HG03432 (cell line): ENCODE measurements around the gene INTS2.
"Not testable (repeated sequence)": the region's sequence is repeated elsewhere in the genome, so short reads cannot be mapped to it uniquely, and the experiment has no call there.

Experiments used
- ATAC-seq: cut with Tn5 transposase; IDR thresholded peaks from one replicate; pipeline ENCODE4 v1.9.1; 2021; ENCODE audit warnings: mild to moderate bottlenecking, moderate library complexity; ENCODE audit not compliant: unreplicated experiment

Gene INTS2

GRCh38 chr17:61897548-61898180 is 30.1 kb downstream of the INTS2 start:
- no peak for ATAC-seq

- ATAC-seq, result no peak
Observed at GRCh38 chr17:61895391-61895790, 32.4 kb downstream of the INTS2 start.

- not testable (repeated sequence) for ATAC-seq
Observed at GRCh38 chr17:61894310-61894709, 33.5 kb downstream of the INTS2 start.

GRCh38 chr17:61887733-61888132 is 40.0 kb downstream of the INTS2 start:
- ATAC-seq, result not testable (repeated sequence)

- ATAC-seq, result not testable (repeated sequence)
Observed at GRCh38 chr17:61885865-61886264, 41.9 kb downstream of the INTS2 start.

- no peak for ATAC-seq
Observed at GRCh38 chr17:61884864-61885263, 42.9 kb downstream of the INTS2 start.

GRCh38 chr17:61880589-61881102 is 47.1 kb downstream of the INTS2 start:
- no peak for ATAC-seq

GRCh38 chr17:61878984-61879612 is 48.7 kb downstream of the INTS2 start:
- ATAC-seq, result no peak

GRCh38 chr17:61878520-61878919 is 49.3 kb downstream of the INTS2 start:
- ATAC-seq, result no peak

- ATAC-seq, result no peak
Observed at GRCh38 chr17:61877837-61878236, 49.9 kb downstream of the INTS2 start.

GRCh38 chr17:61875804-61876203 is 52.0 kb downstream of the INTS2 start:
- no peak for ATAC-seq

- ATAC-seq, result no peak
Observed at GRCh38 chr17:61875285-61875684, 52.5 kb downstream of the INTS2 start.

GRCh38 chr17:61874075-61874474 is 53.7 kb downstream of the INTS2 start:
- no peak for ATAC-seq

- ATAC-seq, result no peak
Observed at GRCh38 chr17:61872099-61872498, 55.7 kb downstream of the INTS2 start.

- no peak for ATAC-seq
Observed at GRCh38 chr17:61869138-61869537, 58.6 kb downstream of the INTS2 start.

- ATAC-seq, result no peak
Observed at GRCh38 chr17:61868074-61868473, 59.7 kb downstream of the INTS2 start.

- ATAC-seq, result no peak
Observed at GRCh38 chr17:61867033-61867432, 60.7 kb downstream of the INTS2 start.

GRCh38 chr17:61863801-61864126 is 64.0 kb downstream of the INTS2 start:
- peak; percentile 26 for ATAC-seq

- peak; percentile 92 for ATAC-seq
Observed at GRCh38 chr17:61862975-61863800, 64.6 kb downstream of the INTS2 start, which contains the start of gene BRIP1. BRIP1 (minus strand) TSS chr17:61863528; CDS start chr17:61861539, 1,989 bp downstream.

- ATAC-seq, result no peak
Observed at GRCh38 chr17:61862105-61862574, 65.6 kb downstream of the INTS2 start.

GRCh38 chr17:61860397-61860796 is 67.4 kb downstream of the INTS2 start:
- not testable (repeated sequence) for ATAC-seq
